ENCODE measurements around the gene HENMT1.
A peak's percentile ranks its signal among the peaks of the same experiment; 100 is the strongest.
"Not testable (repeated sequence)": the region's sequence is repeated elsewhere in the genome, so short reads cannot be mapped to it uniquely, and the experiment has no call there.

Gene HENMT1
- total RNA-seq: 9.6 to 31.7 (median 17.8) reads per million in 3 experiments

GRCh38 chr1:108661030-108661609, at the start of gene HENMT1:
HENMT1 (minus strand) TSS chr1:108661093; CDS start chr1:108659884, 1,209 bp downstream.
- peak; percentile 89 for DNase-seq

- DNase-seq: peak; percentile 58
These were observed 48.1 kb upstream of the HENMT1 start for GRCh38 chr1:108708691-108709660.

GRCh38 chr1:108706643-108707042, 45.8 kb upstream of the HENMT1 start:
- DNase-seq: no peak

- no peak for DNase-seq
These were observed 43.6 kb upstream of the HENMT1 start for GRCh38 chr1:108704496-108704895.

GRCh38 chr1:108703939-108704338, 43.0 kb upstream of the HENMT1 start:
- DNase-seq: peak; percentile 62

- not testable (repeated sequence) for DNase-seq
These were observed 41.2 kb upstream of the HENMT1 start for GRCh38 chr1:108702109-108702508.

GRCh38 chr1:108701176-108701849, 40.4 kb upstream of the HENMT1 start:
- DNase-seq: no peak

- DNase-seq: no peak
These were observed 38.8 kb upstream of the HENMT1 start for GRCh38 chr1:108699375-108700332.

- DNase-seq: no peak
These were observed 34.6 kb upstream of the HENMT1 start for GRCh38 chr1:108695535-108695934.

- peak; percentile 91 for DNase-seq
These were observed 32.1 kb upstream of the HENMT1 start for GRCh38 chr1:108692724-108693655.

- peak; percentile 94 for DNase-seq
These were observed 31.2 kb upstream of the HENMT1 start, which contains the start of gene PRPF38B for GRCh38 chr1:108691942-108692723. PRPF38B (plus strand) TSS chr1:108692310; CDS start chr1:108692592, 282 bp downstream.

GRCh38 chr1:108691128-108691941, 30.4 kb upstream of the HENMT1 start:
- no peak for DNase-seq

GRCh38 chr1:108686614-108687313, 25.9 kb upstream of the HENMT1 start:
- no peak for DNase-seq

- no peak for DNase-seq
These were observed 24.6 kb upstream of the HENMT1 start for GRCh38 chr1:108685529-108685928.

- DNase-seq: not testable (repeated sequence)
These were observed 20.8 kb upstream of the HENMT1 start for GRCh38 chr1:108681701-108682100.

GRCh38 chr1:108679586-108680213, 18.8 kb upstream of the HENMT1 start:
- DNase-seq: no peak

- no peak for DNase-seq
These were observed 17.8 kb upstream of the HENMT1 start for GRCh38 chr1:108678706-108679105.

- DNase-seq: no peak
These were observed 10.2 kb upstream of the HENMT1 start for GRCh38 chr1:108671143-108671542.

Data from central memory CD4-positive, alpha-beta T cell (primary cell).